Measurements from ENCODE around the gene ZNF536.

DNA sequence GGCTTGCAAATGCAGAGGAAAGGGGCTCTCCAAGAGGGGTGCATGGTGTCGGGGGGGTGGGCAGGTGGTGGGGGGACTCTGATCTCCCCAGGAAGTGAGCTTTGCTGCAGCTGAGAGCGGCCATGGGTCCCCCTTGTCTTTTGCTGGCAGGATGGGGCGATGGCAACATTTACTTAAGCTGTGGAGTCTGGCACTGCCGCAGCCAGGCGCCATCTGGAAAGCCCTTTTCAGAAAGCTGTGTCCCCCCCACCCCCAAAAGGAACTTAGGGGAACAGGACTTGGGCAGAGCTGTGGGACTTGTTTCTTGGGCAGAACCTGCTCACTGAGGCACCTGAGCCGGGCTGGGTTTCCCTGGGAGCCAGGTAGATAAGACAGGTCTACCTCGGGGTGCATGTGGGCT is 80.7 kb downstream of the ZNF536 start:
- TF ChIP-seq, protein P1, sequence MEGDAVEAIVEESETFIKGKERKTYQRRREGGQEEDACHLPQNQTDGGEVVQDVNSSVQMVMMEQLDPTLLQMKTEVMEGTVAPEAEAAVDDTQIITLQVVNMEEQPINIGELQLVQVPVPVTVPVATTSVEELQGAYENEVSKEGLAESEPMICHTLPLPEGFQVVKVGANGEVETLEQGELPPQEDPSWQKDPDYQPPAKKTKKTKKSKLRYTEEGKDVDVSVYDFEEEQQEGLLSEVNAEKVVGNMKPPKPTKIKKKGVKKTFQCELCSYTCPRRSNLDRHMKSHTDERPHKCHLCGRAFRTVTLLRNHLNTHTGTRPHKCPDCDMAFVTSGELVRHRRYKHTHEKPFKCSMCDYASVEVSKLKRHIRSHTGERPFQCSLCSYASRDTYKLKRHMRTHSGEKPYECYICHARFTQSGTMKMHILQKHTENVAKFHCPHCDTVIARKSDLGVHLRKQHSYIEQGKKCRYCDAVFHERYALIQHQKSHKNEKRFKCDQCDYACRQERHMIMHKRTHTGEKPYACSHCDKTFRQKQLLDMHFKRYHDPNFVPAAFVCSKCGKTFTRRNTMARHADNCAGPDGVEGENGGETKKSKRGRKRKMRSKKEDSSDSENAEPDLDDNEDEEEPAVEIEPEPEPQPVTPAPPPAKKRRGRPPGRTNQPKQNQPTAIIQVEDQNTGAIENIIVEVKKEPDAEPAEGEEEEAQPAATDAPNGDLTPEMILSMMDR (conservative IDR thresholded peaks at IDR 0.05; ENCODE audit: low read depth, low read length), result no peak
- TF ChIP-seq EZH2 (IDR thresholded peaks at IDR 0.05; ENCODE audit: borderline replicate concordance, low read depth, low read length, poor library complexity, severe bottlenecking), result no peak
